Measurements from ENCODE around the gene SPTBN5. TPM values are rescaled to one million over a fixed set of nuclear protein-coding genes. Genes with fewer than 3 reads are reported as not detected.
"Not testable (repeated sequence)": the region's sequence is repeated elsewhere in the genome, so short reads cannot be mapped to it uniquely, and the experiment has no call there.

The SPTBN5 gene
- total RNA-seq, 1 experiment from 2014 or later, result 2.5 TPM

DNA sequence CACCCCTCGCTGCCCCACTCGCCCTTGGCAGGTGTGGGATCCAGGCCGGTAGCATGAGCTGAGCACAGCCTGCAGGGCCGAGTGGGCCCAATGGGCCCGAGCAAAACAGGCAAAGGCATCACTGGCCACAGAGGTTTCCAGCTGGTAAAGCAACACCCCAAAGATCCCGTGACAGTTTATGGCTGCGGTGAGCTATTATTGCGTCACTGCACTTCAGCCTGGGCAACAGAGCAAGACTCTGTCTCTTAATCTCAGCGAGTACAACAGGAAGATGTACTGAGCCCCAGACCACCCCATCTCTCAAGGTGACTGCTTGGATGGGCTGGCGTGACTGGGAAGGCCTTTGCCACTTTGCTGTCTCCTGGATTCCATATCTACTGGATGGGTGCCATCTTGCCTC, 61.6 kb downstream of the SPTBN5 start:
- no peaks in the 10 kb centered on the region for H3K27me3 ChIP-seq (replicated peaks; ENCODE audit: control insufficient read depth, insufficient read depth, low read length)
- DNase-seq, result no peak
- Mint-ChIP-seq H3K36me3 (ENCODE audit: insufficient read depth, unreplicated experiment) (peaks cover 12% of the 10 kb centered on the region), H3K4me1 (ENCODE audit: low read depth, unreplicated experiment) (peaks cover 12% of the 10 kb centered on the region), H3K9me3 (ENCODE audit: unreplicated experiment) (no peaks in the 10 kb centered on the region), H3K27ac (ENCODE audit: unreplicated experiment) (no peak overlapping the region), H3K27me3 (ENCODE audit: insufficient read depth, unreplicated experiment) (no peaks in the 10 kb centered on the region), H3K4me3 (ENCODE audit: unreplicated experiment) (no peak overlapping the region)
- ChIA-PET CTCF (interaction anchor here (0.6 kb wide), 1 partner anchor 509 kb away, joined by 3 read pairs; no protein-coding TSS in a partner anchor), POLR2A (no interaction called here)
- H3K9me3 ChIP-seq, result no peaks in the 10 kb centered on the region
- H3K36me3 ChIP-seq (ENCODE audit: control insufficient read depth, insufficient read depth, low read length), result no peaks in the 10 kb centered on the region
- no TSS peak for BruUV-seq (replicated peaks)
- intact Hi-C loops (cut with micrococcal nuclease; ENCODE audit: unreplicated experiment), result no loop called here
- H3K4me1 ChIP-seq, result no peaks in the 10 kb centered on the region
- no peak for TF ChIP-seq CTCF (IDR thresholded peaks at IDR 0.05; ENCODE audit: insufficient read depth in 1 of 2, low read depth in 1 of 2, low read length in 1 of 2, severe bottlenecking in 1 of 2, unreplicated experiment in 1 of 2)
- H3K4me3 ChIP-seq (ENCODE audit: low read depth, low read length), result no peak overlapping the region

DNA sequence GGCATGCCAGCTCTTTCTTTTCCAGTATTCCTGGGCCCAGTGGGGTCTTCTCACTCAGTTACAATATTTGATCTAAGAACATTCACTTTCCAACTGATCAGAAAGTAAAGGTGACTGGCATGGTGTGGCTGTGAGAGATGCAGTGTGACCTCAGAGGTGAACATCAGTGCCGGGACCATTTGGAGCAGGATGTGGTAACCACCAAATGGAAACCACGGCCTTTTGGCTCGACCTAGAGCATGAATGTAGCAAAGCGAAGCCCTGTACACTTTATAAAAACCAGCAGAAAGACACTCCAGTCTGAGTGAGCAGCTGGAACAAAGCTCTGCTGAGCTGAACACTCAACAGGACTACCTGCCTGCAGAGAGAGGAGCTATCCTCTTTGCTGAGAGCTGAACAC, 62.6 kb downstream of the SPTBN5 start:
- CTCF ChIA-PET, POLR2A ChIA-PET: not testable (repeated sequence)

DNA sequence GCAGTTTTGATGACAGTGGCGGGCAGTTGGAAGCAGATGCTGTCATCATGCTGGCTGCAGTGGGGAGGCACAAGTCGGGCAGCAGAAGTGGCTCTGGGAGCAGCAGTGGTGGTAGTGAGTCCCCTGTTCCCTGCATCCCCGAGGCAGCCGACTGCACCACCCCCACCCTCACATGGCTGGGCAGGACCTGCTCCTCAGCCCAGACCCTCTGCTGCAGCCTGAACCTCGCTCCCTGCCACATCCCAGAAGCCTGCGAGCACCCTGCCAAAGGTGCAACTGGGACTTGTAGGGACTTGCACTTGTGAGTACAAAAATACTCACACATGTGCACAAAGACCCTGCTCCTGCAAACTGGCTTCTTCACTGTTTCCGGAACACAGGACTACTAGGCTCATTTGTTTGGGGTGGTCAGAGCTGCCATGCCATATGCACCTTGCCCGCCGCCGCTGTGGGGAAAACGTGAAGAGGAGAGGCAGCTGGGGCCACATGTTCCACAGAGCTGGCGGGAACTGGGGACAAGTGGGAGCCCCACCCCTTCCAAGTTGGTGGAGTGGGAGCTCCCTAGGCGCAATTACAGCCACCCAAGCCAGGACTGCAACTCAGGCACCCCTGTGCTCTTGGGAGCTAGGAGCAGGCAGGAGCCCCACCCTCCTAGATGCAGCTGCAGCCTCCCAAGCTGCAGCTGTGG, 63.8 kb downstream of the SPTBN5 start:
- no peak for TF ChIP-seq CTCF (IDR thresholded peaks at IDR 0.05; ENCODE audit: insufficient read depth in 1 of 2, low read depth in 1 of 2, low read length in 1 of 2, severe bottlenecking in 1 of 2, unreplicated experiment in 1 of 2)
- H3K4me1 ChIP-seq, result no peaks in the 10 kb centered on the region
- H3K9me3 ChIP-seq, result no peaks in the 10 kb centered on the region
- ChIA-PET POLR2A (no interaction called here), CTCF (no interaction called here)
- intact Hi-C loops (cut with micrococcal nuclease; ENCODE audit: unreplicated experiment), result loop anchor here (5.0 kb wide), 1 partner anchor 72 kb away; no protein-coding TSS in a partner anchor
- H3K27me3 Mint-ChIP-seq (ENCODE audit: insufficient read depth, unreplicated experiment), result no peaks in the 10 kb centered on the region
- H3K36me3 Mint-ChIP-seq (ENCODE audit: insufficient read depth, unreplicated experiment), result peaks cover 12% of the 10 kb centered on the region
- no peaks in the 10 kb centered on the region for H3K27me3 ChIP-seq (replicated peaks; ENCODE audit: control insufficient read depth, insufficient read depth, low read length)
- no peak overlapping the region for H3K27ac Mint-ChIP-seq (ENCODE audit: unreplicated experiment)
- H3K9me3 Mint-ChIP-seq (ENCODE audit: unreplicated experiment), result no peaks in the 10 kb centered on the region
- H3K36me3 ChIP-seq (ENCODE audit: control insufficient read depth, insufficient read depth, low read length), result no peaks in the 10 kb centered on the region
- no peak for DNase-seq
- H3K4me3 Mint-ChIP-seq (ENCODE audit: unreplicated experiment), result no peak overlapping the region
- H3K4me1 Mint-ChIP-seq (ENCODE audit: low read depth, unreplicated experiment), result peaks cover 12% of the 10 kb centered on the region
- H3K4me3 ChIP-seq (ENCODE audit: low read depth, low read length), result no peak overlapping the region
- BruUV-seq (replicated peaks), result no TSS peak

More for the DNA sequence above, 62.6 kb downstream of the SPTBN5 start:
- intact Hi-C loops (cut with micrococcal nuclease; ENCODE audit: unreplicated experiment); H3K9me3 Mint-ChIP-seq (ENCODE audit: unreplicated experiment); H3K27ac Mint-ChIP-seq (ENCODE audit: unreplicated experiment); H3K4me1 ChIP-seq; H3K4me3 ChIP-seq (ENCODE audit: low read depth, low read length); H3K27me3 ChIP-seq (replicated peaks; ENCODE audit: control insufficient read depth, insufficient read depth, low read length); H3K4me3 Mint-ChIP-seq (ENCODE audit: unreplicated experiment); BruUV-seq (replicated peaks); H3K9me3 ChIP-seq; H3K36me3 ChIP-seq (ENCODE audit: control insufficient read depth, insufficient read depth, low read length); DNase-seq; H3K27me3 Mint-ChIP-seq (ENCODE audit: insufficient read depth, unreplicated experiment): not testable (repeated sequence)
- Mint-ChIP-seq H3K36me3 (ENCODE audit: insufficient read depth, unreplicated experiment) (peaks cover 12% of the 10 kb centered on the region), H3K4me1 (ENCODE audit: low read depth, unreplicated experiment) (peaks cover 12% of the 10 kb centered on the region)

Measured in Caco-2 (cell line).